ENCODE results near the gene AQP4. TPM values are rescaled to one million over a fixed set of nuclear protein-coding genes. Genes with fewer than 3 reads are reported as not detected.

The AQP4 gene
- total RNA-seq, 1 donor from 2014 or later: not detected

DNA sequence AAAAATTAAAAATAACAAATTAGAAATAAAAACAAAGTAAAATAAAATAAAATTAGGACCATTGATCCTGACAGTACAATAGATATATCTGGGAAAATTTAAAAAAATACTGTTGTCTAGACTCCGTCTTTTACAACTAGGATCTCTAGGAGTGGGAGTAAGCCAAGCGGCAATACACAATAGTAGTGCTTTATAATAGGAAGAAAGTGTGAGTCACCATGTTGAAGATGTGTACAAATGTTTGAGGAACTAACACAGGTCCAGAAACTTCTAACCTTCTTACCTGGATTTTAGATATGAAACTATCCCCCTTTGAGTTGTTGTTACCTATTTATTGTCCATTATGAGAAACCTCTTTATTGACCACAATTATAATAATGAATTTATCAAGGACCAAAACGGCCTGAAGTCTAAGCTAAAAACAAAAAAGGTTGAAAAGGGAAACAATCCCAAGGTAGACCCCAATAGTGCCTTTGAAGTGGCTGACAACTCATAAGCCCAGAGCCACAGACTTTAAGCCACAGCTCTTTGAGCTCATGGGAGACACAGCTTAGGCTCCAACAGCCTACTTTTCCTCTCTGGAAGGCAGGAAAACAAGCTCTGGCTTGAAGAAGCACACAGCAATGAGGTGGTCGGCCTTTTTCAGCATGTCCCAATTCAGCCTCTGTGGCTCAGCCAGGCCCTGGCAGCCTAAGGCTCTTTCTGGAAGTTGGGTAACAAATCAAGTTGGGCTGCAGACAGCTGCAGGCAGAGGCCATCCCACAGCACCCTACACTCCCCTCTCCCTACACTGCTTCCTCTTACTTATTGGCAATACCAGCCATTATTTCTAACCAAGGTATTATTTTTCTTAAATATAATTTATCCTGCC is 62.9 kb downstream of the AQP4 start:
- H3K27me3 Mint-ChIP-seq (ENCODE audit: unreplicated experiment): peaks cover 13% of the 10 kb centered on the region
- H3K4me3 Mint-ChIP-seq (ENCODE audit: unreplicated experiment): no peak overlapping the region
- H3K9me3 Mint-ChIP-seq (ENCODE audit: unreplicated experiment): peaks cover 13% of the 10 kb centered on the region
- TF ChIP-seq, protein P1, sequence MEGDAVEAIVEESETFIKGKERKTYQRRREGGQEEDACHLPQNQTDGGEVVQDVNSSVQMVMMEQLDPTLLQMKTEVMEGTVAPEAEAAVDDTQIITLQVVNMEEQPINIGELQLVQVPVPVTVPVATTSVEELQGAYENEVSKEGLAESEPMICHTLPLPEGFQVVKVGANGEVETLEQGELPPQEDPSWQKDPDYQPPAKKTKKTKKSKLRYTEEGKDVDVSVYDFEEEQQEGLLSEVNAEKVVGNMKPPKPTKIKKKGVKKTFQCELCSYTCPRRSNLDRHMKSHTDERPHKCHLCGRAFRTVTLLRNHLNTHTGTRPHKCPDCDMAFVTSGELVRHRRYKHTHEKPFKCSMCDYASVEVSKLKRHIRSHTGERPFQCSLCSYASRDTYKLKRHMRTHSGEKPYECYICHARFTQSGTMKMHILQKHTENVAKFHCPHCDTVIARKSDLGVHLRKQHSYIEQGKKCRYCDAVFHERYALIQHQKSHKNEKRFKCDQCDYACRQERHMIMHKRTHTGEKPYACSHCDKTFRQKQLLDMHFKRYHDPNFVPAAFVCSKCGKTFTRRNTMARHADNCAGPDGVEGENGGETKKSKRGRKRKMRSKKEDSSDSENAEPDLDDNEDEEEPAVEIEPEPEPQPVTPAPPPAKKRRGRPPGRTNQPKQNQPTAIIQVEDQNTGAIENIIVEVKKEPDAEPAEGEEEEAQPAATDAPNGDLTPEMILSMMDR (IDR thresholded peaks at IDR 0.05): no peak
- H3K4me1 Mint-ChIP-seq (ENCODE audit: unreplicated experiment): no peaks in the 10 kb centered on the region
- peaks cover 3% of the 10 kb centered on the region for H3K36me3 Mint-ChIP-seq (ENCODE audit: unreplicated experiment)
- no peak overlapping the region for H3K27ac Mint-ChIP-seq (ENCODE audit: unreplicated experiment)
- DNase-seq (ENCODE audit: extremely low spot score, unreplicated experiment): no peak
